Inflammatory macrophage (primary cell): Measurements from ENCODE around the gene ZSCAN20.

Source experiments
- DNase-seq, 2 donors: peaks; one replicate each; pipeline ENCODE4 v3.0.0-alpha.2; 2020 to 2022
- total RNA-seq, 18 experiments: gene quantifications; one replicate each; lab custom pipeline; 2026; ENCODE audit warnings: mixed read lengths in 6 of 18, inconsistent platforms in 2 of 18; lab: John Stamatoyannopoulos, UW

ZSCAN20 gene
- 2.3 to 15.1 (median 7.5) reads per million in 18 experiments for total RNA-seq

DNA sequence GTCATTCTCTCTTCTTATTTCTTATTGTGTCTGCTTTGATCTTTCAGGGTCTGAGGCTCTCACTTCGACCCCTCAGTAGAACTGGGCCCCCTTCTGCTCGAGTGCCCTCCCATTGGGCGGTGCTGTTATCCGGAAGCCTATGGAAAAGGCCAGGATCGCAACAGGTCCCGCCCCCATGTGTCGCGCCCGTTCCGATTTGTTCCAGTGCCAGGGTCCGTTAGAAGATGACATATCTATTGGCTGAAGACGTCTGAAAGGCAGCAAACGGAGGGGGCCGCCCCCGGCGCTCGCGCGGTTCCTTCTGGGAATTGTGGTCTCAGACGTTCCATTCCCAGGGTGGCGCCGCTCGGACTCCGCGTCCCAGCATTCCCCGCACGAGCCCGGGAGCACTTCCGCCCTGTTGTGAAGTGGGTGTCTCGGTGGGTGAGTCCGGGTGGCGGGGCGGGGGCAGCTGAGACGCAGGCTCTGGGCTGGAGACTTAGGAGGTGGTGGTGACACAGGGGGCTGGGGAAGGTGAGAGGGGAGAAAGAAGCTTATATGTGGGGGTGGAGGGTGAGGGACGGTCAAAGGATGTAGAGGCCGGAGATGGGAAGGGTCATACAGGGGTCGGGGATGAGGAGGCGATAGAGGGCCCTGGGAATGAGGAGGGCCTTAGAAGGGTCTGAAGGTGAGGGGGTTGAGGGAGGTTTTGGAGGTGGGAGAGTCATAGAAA lies at the start of gene ZSCAN20:
ZSCAN20 (plus strand) TSS at position 377 of the 712 bp plus-strand sequence. CDS start 6,644 bp downstream, outside the sequence.
- peak; percentile 96 to 97 for DNase-seq

- DNase-seq, result no peak
Measured at GRCh38 chr1:33424205-33424604, 48.2 kb upstream of the ZSCAN20 start.

GRCh38 chr1:33424610-33425009 lies 47.8 kb upstream of the ZSCAN20 start:
- no peak for DNase-seq

- DNase-seq, result no peak
Measured at GRCh38 chr1:33425900-33426299, 46.5 kb upstream of the ZSCAN20 start.

DNA sequence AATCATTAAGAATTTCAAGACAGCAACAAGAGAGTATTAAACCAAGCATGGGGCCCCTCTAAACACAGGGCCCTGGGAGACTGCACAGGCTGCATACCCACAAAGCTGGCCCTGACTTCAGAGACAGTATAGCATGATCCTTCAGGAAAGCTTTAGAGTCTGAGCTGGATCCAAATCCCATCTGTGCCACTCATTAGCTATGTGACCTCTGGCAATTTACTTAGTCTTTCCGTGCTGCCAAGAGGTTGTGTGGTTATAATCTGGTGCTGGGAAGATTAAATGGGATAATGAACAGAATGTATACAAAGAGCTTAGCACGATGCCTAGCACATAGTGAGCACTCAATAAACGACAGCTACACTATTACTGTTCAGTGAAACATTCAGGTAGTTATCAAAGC lies 45.5 kb upstream of the ZSCAN20 start:
- no peak for DNase-seq

DNA sequence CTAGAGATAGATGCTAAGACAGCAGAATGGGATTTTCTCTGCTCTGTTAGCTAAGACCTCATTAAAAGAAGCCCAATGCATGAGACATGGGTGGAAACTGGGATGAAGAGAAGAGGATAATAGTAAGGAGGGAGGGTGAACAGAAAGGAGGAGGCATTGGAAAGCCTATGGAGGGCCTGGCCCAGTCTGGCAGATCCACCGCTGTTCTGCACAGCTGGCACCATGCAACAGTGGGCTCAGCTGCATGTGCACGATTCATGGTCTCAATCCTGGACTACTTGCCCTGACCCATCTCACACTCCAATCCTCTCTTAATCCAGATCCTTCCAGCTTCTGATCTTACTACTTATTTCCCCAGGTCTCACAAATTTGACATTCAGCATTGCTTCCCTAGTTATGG lies 43.8 kb upstream of the ZSCAN20 start:
- no peak for DNase-seq

GRCh38 chr1:33429332-33429731 lies 43.1 kb upstream of the ZSCAN20 start:
- DNase-seq, result no peak

DNA sequence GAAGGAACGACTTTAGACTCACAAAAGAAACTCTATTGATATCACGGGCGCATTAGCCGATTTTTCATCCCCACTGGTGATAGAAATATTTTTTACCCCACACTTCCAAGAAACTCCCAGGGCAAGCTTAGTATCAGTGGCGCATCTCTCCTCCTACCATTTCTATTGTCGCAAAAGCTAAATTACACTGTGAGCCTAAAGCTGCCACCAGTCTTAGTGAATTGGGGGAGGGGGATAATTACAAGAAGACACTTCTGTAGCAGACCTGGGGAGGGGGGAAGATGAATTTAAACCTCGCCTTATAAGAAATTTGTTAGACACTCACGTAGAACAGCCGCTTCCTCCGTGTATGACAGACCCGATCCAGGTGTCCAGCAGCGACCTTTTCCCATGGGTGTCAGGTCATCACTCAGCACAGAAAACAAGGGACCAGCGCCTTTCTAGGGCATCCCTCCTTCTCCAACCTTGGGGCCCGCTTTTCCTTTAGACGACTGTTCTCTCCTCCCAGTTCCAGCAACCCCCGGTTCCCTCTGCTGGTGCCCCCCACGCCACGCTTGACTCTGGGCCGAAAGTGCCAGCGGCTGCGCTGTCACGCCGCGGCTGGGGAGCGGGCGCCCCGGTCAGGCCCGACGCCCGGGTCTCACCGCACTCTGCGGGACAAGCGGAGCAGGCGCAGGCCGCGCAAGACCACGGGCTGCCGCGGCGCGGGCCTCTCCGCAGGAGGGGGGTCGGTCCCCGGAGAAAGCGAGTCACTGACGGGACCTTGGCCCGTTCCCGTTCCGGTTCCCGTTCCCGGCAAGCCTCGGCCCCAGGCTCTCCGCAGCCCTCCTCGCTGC lies 42.4 kb upstream of the ZSCAN20 start:
- DNase-seq, result peak in 1 of 2 donors; percentile 44

GRCh38 chr1:33430692-33431593 lies 41.5 kb upstream of the ZSCAN20 start, which contains the start of gene PHC2:
Gene PHC2, minus strand, starts transcription at chr1:33431095. Its CDS starts 55,556 bp downstream, at chr1:33375539.
- peak; percentile 95 to 98 for DNase-seq

GRCh38 chr1:33433509-33434362 lies 38.7 kb upstream of the ZSCAN20 start:
- peak; percentile 97 for DNase-seq

- DNase-seq, result no peak
Measured at GRCh38 chr1:33434363-33434750, 38.1 kb upstream of the ZSCAN20 start.

- peak in 1 of 2 donors; percentile 15 for DNase-seq
Measured at GRCh38 chr1:33435096-33435820, 37.2 kb upstream of the ZSCAN20 start.

- DNase-seq, result no peak
Measured at GRCh38 chr1:33436557-33437285, 35.7 kb upstream of the ZSCAN20 start.

DNA sequence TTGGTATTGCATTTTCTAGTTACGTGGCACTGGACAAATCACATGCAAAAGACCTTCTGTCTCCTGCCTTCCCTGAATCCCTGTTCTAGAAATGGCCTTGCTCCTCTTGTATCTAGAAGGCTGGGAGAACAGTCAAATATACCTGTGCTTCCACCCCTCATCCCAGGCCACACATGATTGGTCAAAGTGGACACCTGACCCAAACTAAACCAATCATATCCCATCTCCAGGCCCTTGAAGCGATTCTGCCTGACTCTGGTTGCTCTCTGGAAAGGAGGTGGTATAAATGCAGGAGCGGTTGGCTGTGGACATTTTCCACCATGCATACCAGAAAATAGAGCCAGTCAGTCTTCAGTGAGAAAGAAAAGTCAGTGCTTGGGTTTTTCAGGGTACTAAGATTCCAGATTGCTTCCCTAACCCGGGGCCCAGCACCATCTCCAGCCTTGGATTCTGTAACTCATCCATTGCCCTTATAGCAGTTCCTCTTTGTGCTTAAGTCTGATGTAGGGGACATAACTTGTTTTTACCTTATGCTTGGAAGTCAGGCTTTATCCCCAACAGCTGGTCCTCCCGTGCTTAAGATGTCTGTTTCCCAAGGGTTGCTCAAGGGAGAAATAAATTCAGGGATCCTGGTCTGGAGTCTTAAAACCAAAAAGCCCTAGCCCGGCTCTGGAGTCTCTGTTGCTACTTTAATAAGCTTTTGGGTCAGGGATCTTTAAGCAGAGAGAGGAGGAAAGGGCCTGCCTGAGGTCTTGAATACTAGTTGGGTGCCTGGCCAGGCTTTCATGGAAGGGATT lies 33.9 kb upstream of the ZSCAN20 start:
- peak in 1 of 2 donors; percentile 13 for DNase-seq

DNA sequence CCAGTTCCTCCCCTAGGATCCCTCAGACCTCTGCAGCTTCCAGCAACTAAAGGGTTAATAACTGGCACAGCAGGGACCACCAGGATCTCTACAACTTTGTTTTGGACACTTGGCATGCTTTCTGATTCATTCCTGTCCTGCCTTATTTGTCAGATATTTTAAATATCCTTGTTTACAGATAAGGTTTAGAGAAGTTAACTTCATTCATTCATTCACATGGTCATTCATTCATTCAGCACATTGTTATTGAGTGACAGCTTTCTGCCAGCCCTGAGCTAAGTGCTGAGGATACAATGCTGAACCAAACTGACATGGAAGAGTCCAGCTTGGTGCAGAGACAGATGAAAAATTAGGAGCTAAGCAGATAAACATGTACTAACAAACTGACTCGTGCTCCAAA lies 32.8 kb upstream of the ZSCAN20 start:
- no peak for DNase-seq

DNA sequence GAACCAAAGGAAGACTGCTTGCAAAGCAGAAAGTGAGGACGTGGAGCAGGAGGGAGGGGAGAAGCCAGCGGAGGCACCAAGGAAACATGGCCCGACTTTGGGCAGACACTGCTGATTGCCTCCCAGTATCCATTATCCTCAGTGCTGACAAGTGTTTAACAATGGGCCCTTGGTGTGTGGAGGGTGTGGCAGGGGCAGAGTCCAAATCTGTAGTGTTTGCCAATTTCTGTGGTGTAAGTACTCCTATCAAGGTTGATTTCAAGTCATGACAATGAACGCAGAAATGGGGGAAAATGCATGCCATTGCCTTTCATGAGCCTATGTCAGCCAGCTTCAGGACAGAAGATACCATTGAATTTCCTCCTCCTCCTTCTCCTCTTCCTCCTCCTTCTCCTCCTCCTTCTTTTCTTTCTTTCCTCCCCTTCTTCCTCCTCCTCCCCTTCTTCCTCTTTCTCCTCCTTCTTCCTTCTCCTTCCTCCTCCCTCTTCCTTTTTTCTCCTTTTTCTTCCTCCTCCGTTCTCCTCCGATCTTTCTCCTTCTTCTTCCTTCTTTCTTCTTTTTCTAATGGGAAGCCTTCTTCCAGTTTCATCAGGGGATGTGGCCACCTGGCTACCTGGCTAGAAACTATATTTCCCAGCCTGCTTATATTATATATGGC lies 31.2 kb upstream of the ZSCAN20 start:
- DNase-seq, result no peak

GRCh38 chr1:33442141-33442540 lies 30.3 kb upstream of the ZSCAN20 start:
- no peak for DNase-seq

DNA sequence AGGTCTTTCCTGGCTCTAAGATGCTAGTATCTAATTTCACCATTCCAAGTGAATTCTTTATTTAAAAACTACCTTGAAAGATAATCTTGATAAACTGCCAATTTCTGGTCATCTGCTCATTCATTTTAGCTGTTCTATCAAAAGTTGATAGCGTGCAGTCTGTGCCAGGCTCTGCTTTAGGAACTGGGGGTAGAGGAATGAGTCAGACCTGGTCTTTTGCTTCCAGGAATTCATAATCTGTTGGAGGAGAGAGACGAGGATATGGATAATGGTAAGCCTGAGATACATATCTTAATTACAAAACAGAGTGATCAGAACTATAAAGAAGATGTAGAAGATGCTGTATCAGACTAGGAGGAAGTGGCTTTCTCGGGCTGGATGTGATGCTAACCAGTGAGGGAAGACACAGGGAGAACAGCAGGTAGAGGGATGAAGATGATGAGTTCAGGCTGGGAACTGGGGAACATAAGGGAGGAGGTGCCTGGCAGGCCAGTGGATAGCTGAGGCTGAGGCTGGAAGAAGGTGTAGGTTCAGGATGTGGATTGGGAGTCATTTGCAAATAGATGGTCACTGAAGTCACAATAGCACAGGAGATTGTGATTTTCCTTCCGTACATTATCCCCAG lies 29.3 kb upstream of the ZSCAN20 start:
- no peak for DNase-seq
